HEK293T (cell line): Measurements from ENCODE around the gene RBM10.

Source experiments
- BHLHE40 ChIP-seq: fragments of 450-650 bp; IDR thresholded peaks from 2 replicates; pipeline ENCODE4 v1.6.1; 2016; ENCODE audit warnings: mild to moderate bottlenecking, moderate library complexity, borderline replicate concordance
- HDGF ChIP-seq: fragments of 450-650 bp; IDR thresholded peaks from 2 replicates; pipeline ENCODE4 v1.6.1; 2017; ENCODE audit warnings: antibody characterized with exemption, borderline replicate concordance
- L3MBTL2 ChIP-seq: fragments of 450-650 bp; conservative IDR thresholded peaks from 2 replicates; pipeline ENCODE4 v1.6.1; 2016; ENCODE audit warnings: mild to moderate bottlenecking
- LEF1 ChIP-seq: fragments of 450-650 bp; IDR thresholded peaks from 2 replicates; pipeline ENCODE4 v1.6.1; 2017; ENCODE audit warnings: mild to moderate bottlenecking, borderline replicate concordance
- PKNOX1 ChIP-seq: fragments of 450-650 bp; IDR thresholded peaks from 2 replicates; pipeline ENCODE4 v1.6.1; 2016
- SP1 ChIP-seq: fragments of 450-650 bp; IDR thresholded peaks from 2 replicates; pipeline ENCODE4 v1.6.1; 2017
- SUZ12 ChIP-seq: fragments of 450-650 bp; IDR thresholded peaks from 2 replicates; pipeline ENCODE4 v1.6.1; 2016; ENCODE audit warnings: mild to moderate bottlenecking

GRCh38 chrX:47097018-47097417, 48.0 kb upstream of the RBM10 start:
- TF ChIP-seq PKNOX1 = no peak
- no peak for TF ChIP-seq SUZ12
- TF ChIP-seq LEF1 = no peak
- no peak for TF ChIP-seq BHLHE40
- TF ChIP-seq HDGF = no peak
- no peak for TF ChIP-seq SP1
- no peak for TF ChIP-seq L3MBTL2
